ENCODE data around the gene RAD52. TPM values are rescaled to one million over a fixed set of nuclear protein-coding genes. Genes with fewer than 3 reads are reported as not detected.

Gene RAD52
- total RNA-seq, 4 donors from 2014 or later: 6.6 to 18.8 (median 11.6) TPM

DNA sequence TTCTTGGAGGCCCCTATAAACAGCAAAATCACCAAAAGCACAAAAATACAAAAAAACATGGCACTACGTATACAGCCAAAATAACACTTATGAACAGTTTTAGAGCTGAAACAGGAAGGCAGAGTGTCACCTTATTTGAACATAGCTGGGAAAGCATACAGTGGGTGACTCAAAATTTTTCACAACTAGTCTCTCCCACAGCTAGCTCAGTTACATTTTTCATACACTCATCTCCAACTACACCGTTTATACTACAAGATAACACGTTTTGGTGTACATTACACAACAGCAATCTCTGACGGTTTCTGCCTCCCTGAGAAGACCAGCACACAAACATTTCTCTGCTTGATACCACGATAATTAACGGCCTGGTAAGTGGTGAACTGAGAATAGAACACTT, 2.9 kb downstream of the RAD52 start:
- Histone ChIP-seq H3K27me3 (no peaks in the 10 kb centered on the region), H3K27ac (replicated peaks in 1 of 4) (no peak overlapping the region), H3K4me3 (no peak overlapping the region), H3K9me3 (no peaks in the 10 kb centered on the region), H3K4me1 (peaks cover 13 to 18% (median 15%) of the 10 kb centered on the region in 4 donors), H3K36me3 (peaks cover 0 to 27% (median 7%) of the 10 kb centered on the region in 4 donors)
- no peak for DNase-seq (ENCODE audit: extremely low spot score)
- WGBS: 79% methylated on average over 6 of the region's 6 CpGs
- TF ChIP-seq, protein P1, sequence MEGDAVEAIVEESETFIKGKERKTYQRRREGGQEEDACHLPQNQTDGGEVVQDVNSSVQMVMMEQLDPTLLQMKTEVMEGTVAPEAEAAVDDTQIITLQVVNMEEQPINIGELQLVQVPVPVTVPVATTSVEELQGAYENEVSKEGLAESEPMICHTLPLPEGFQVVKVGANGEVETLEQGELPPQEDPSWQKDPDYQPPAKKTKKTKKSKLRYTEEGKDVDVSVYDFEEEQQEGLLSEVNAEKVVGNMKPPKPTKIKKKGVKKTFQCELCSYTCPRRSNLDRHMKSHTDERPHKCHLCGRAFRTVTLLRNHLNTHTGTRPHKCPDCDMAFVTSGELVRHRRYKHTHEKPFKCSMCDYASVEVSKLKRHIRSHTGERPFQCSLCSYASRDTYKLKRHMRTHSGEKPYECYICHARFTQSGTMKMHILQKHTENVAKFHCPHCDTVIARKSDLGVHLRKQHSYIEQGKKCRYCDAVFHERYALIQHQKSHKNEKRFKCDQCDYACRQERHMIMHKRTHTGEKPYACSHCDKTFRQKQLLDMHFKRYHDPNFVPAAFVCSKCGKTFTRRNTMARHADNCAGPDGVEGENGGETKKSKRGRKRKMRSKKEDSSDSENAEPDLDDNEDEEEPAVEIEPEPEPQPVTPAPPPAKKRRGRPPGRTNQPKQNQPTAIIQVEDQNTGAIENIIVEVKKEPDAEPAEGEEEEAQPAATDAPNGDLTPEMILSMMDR (IDR thresholded peaks at IDR 0.05): no peak
- no peak for TF ChIP-seq POLR2AphosphoS5 (IDR thresholded peaks at IDR 0.05)
- intact Hi-C loops (cut with DNase I): no loop called here

DNA sequence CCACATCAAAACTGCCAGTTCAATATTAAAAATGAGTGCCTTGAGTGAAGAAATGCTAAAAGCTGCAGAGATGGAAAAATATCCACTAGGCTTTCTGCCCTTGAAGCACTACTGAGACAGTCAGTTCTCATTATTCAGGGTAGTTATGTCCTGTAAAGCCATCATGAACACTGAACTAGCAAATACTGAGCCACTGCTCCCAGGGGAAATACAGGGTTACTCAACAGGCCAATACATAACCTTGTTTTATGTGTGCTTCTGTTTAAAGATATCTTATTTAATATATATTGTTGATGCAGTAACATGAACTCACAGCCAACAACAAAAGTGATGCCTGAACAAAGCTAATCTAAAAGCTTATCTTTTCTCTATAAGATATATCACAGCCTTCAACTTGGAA, 3.3 kb downstream of the RAD52 start:
- TF ChIP-seq POLR2A (IDR thresholded peaks at IDR 0.05; ENCODE audit: low read depth): no peak
- TF ChIP-seq EP300 (IDR thresholded peaks at IDR 0.05): no peak
- TF ChIP-seq, protein P1 (IDR thresholded peaks at IDR 0.05): no peak
- no peak for TF ChIP-seq POLR2AphosphoS5 (IDR thresholded peaks at IDR 0.05)
- Histone ChIP-seq H3K27me3 (no peaks in the 10 kb centered on the region), H3K9me3 (no peaks in the 10 kb centered on the region), H3K4me3 (no peak overlapping the region), H3K27ac (replicated peaks in 1 of 4) (no peak overlapping the region), H3K4me1 (peaks cover 13 to 18% (median 15%) of the 10 kb centered on the region in 4 donors), H3K36me3 (peaks cover 0 to 31% (median 7%) of the 10 kb centered on the region in 4 donors)
- intact Hi-C loops (cut with DNase I): no loop called here
- DNase-seq (ENCODE audit: extremely low spot score): no peak

DNA sequence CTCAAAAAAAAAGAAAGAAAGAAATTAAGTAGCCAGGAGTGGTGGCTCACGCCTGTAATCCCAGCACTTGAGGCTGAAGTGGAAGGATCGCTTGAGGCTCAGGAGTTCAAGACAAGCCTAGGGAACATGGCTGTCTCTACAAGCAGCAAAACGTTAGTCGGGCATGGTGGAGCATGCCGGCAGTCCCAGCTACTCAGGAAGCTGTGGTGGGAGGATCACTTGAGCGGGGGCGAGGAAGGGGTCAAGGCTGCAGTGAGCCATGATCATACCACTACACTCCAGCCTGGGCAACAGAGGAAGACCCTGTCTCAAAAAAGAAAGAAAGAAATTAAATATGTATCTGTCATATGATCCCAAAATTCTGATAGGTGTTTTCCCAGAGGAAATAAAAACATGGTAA, 5.3 kb downstream of the RAD52 start:
- H3K27me3 ChIP-seq: no peaks in the 10 kb centered on the region
- no peak overlapping the region for H3K4me3 ChIP-seq
- TF ChIP-seq EP300 (IDR thresholded peaks at IDR 0.05) (no peak), POLR2AphosphoS5 (IDR thresholded peaks at IDR 0.05) (no peak), POLR2A (IDR thresholded peaks at IDR 0.05; ENCODE audit: low read depth) (no peak)
- TF ChIP-seq, protein P1 (IDR thresholded peaks at IDR 0.05): no peak
- no peak overlapping the region for H3K27ac ChIP-seq (replicated peaks in 1 of 4)
- intact Hi-C loops (cut with DNase I): no loop called here
- 75% methylated on average over 7 of the region's 7 CpGs for WGBS
- H3K4me1 ChIP-seq: peaks cover 7 to 18% (median 10%) of the 10 kb centered on the region in 4 donors
- H3K9me3 ChIP-seq: no peaks in the 10 kb centered on the region
- DNase-seq (ENCODE audit: extremely low spot score): no peak
- H3K36me3 ChIP-seq: peaks cover 0 to 45% (median 12%) of the 10 kb centered on the region in 4 donors

DNA sequence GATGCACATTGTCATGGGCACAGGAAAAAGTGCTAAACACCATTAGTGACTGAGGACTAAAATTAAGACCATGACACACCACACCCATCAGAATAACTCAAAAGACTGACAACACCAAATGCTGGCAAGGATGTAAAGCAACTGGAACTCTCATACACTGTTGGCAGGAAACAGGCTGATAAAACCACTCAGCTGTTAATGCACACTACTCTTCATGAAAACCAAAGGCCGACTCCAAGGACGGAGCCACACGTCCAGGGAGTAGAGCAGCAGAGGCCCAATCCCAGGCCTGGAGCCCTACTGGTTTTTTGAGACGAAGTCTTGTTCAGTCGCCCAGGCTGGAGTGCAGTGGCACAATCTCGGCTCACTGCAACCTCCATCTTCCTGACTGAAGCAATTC, 6.4 kb downstream of the RAD52 start:
- intact Hi-C loops (cut with DNase I): no loop called here
- 93% methylated on average over 5 of the region's 6 CpGs for WGBS
- TF ChIP-seq EP300 (IDR thresholded peaks at IDR 0.05): no peak
- Histone ChIP-seq H3K4me1 (peaks cover 0 to 11% (median 3%) of the 10 kb centered on the region in 4 donors), H3K9me3 (no peaks in the 10 kb centered on the region), H3K36me3 (peaks cover 0 to 47% (median 12%) of the 10 kb centered on the region in 4 donors), H3K27ac (replicated peaks in 1 of 4) (no peak overlapping the region), H3K4me3 (no peak overlapping the region), H3K27me3 (no peaks in the 10 kb centered on the region)
- DNase-seq (ENCODE audit: extremely low spot score): no peak

DNA sequence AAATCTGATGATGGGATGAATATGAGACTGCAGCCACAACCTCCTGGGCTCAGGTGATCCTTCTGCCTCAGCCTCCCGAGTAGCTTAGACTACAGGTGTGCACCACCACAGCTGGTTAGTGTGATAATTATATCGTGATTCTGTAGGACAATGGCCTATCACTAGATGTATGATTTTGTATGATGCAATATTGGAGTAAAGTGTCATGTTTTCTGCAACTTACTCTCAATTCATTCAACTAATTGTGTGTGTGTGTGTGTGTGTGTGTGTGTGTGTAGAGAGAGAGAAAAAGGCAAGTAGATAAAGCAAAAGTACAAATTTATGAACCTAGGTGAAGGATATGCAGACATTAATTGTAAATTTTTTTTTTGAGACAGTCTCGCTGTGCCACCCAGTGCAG, 10.7 kb downstream of the RAD52 start:
- H3K4me3 ChIP-seq: no peak overlapping the region
- H3K27ac ChIP-seq (replicated peaks in 1 of 4): no peak overlapping the region
- intact Hi-C loops (cut with DNase I): no loop called here
- H3K9me3 ChIP-seq: no peaks in the 10 kb centered on the region
- H3K27me3 ChIP-seq: no peaks in the 10 kb centered on the region
- no peak for DNase-seq (ENCODE audit: extremely low spot score)
- peaks cover 0 to 7% (median 0%) of the 10 kb centered on the region in 4 donors for H3K4me1 ChIP-seq
- TF ChIP-seq EP300 (IDR thresholded peaks at IDR 0.05): no peak
- TF ChIP-seq, protein P1 (IDR thresholded peaks at IDR 0.05): no peak
- no peak for TF ChIP-seq POLR2AphosphoS5 (IDR thresholded peaks at IDR 0.05)
- no peak for TF ChIP-seq POLR2A (IDR thresholded peaks at IDR 0.05; ENCODE audit: low read depth)
- H3K36me3 ChIP-seq: peaks cover 0 to 49% (median 14%) of the 10 kb centered on the region in 4 donors
- whole genome bisulfite sequencing: 96% methylated on average over 3 of the region's 3 CpGs
